Measurements from ENCODE around the gene PATJ. TPM values are rescaled to one million over a fixed set of nuclear protein-coding genes. Genes with fewer than 3 reads are reported as not detected.

PATJ gene
- total and polyA plus RNA-seq, 2 donors (not counting 1 experiment from before 2014, with no cell fraction given), result 8.0 to 45.3 TPM

GRCh38 chr1:61757950-61758349 lies 15.7 kb downstream of the PATJ start:
- Histone ChIP-seq H3K79me2 (ENCODE audit: control insufficient read depth, insufficient read depth, low read length) (peaks cover 6% of the 10 kb centered on the region), H3K4me2 (replicated peaks; ENCODE audit: low read depth, low read length, poor library complexity, severe bottlenecking) (no peak overlapping the region), H4K20me1 (ENCODE audit: control insufficient read depth, insufficient read depth, low read length, poor library complexity, severe bottlenecking) (no peaks in the 10 kb centered on the region), H3K27me3 (replicated peaks in 1 of 4; ENCODE audit: control extremely low read depth in 1 of 4, control insufficient read depth in 3 of 4, insufficient read depth in 4 of 4, low read length in 3 of 4) (no peaks in the 10 kb centered on the region), H3K9me3 (ENCODE audit: control extremely low read depth in 1 of 3, control insufficient read depth in 2 of 3, insufficient read depth in 1 of 3, low read length in 2 of 3) (no peaks in the 10 kb centered on the region), H3K4me1 (ENCODE audit: control insufficient read depth in 2 of 2, insufficient read depth in 2 of 2, low read length in 2 of 2) (no peaks in the 10 kb centered on the region), H3K36me3 (replicated peaks in 1 of 2; ENCODE audit: control extremely low read depth in 1 of 2, control insufficient read depth in 1 of 2, extremely low read depth in 1 of 2, insufficient read depth in 2 of 2, low read length in 1 of 2) (no peaks in the 10 kb centered on the region), H3K4me3 (ENCODE audit: control extremely low read depth in 1 of 5, extremely low read depth in 1 of 5, insufficient read depth in 1 of 5, low read depth in 2 of 5, low read length in 4 of 5) (no peak overlapping the region), H3K9ac (ENCODE audit: low read length) (no peak overlapping the region), H2AFZ (ENCODE audit: insufficient read depth, low read depth, low read length, poor library complexity, severe bottlenecking) (no peak overlapping the region), H3K27ac (ENCODE audit: low read length in 2 of 2) (no peak overlapping the region)
- intact Hi-C loops (cut with micrococcal nuclease), result no loop called here
- POLR2A ChIA-PET, result no interaction called here
- no peak overlapping the region for H3K4me3 Mint-ChIP-seq
- CTCF ChIA-PET, result interaction anchor here (1.0 kb wide), 1 partner anchor 13 kb away, joined by 3 read pairs; no protein-coding TSS in a partner anchor
- H3K27me3 Mint-ChIP-seq, result no peaks in the 10 kb centered on the region
- no peaks in the 10 kb centered on the region for H3K4me1 Mint-ChIP-seq
- WGBS (ENCODE audit: insufficient coverage), result no CpG with 5 or more reads among the region's 2 CpGs
- DNase-seq, result no peak
- TF ChIP-seq CTCF (IDR thresholded peaks at IDR 0.05), result no peak
- no peak for TF ChIP-seq EZH2 (IDR thresholded peaks at IDR 0.05; ENCODE audit: borderline replicate concordance, insufficient read depth, low read depth, low read length, poor library complexity, severe bottlenecking)
- no peaks in the 10 kb centered on the region for H3K9me3 Mint-ChIP-seq (ENCODE audit: insufficient read depth)
- no peak overlapping the region for H3K27ac Mint-ChIP-seq
- ATAC-seq (ENCODE audit: low read depth), result no peak

- no peaks in the 10 kb centered on the region for H3K4me1 ChIP-seq (ENCODE audit: control insufficient read depth in 2 of 2, insufficient read depth in 2 of 2, low read length in 2 of 2)
- H3K4me1 Mint-ChIP-seq, result no peaks in the 10 kb centered on the region
- no peaks in the 10 kb centered on the region for H3K9me3 ChIP-seq (ENCODE audit: control extremely low read depth in 1 of 3, control insufficient read depth in 2 of 3, insufficient read depth in 1 of 3, low read length in 2 of 3)
- H3K4me3 ChIP-seq (ENCODE audit: control extremely low read depth in 1 of 5, extremely low read depth in 1 of 5, insufficient read depth in 1 of 5, low read depth in 2 of 5, low read length in 4 of 5), result no peak overlapping the region
- H3K4me3 Mint-ChIP-seq, result no peak overlapping the region
- no peak for DNase-seq
- H3K27me3 ChIP-seq (replicated peaks in 1 of 4; ENCODE audit: control extremely low read depth in 1 of 4, control insufficient read depth in 3 of 4, insufficient read depth in 4 of 4, low read length in 3 of 4), result no peaks in the 10 kb centered on the region
- no peak overlapping the region for H3K9ac ChIP-seq (ENCODE audit: low read length)
- H3K27ac Mint-ChIP-seq, result no peak overlapping the region
- TF ChIP-seq EZH2 (IDR thresholded peaks at IDR 0.05; ENCODE audit: borderline replicate concordance, insufficient read depth, low read depth, low read length, poor library complexity, severe bottlenecking) (no peak), CTCF (IDR thresholded peaks at IDR 0.05) (no peak)
- POLR2A ChIA-PET, result no interaction called here
- H3K36me3 ChIP-seq (replicated peaks in 1 of 2; ENCODE audit: control extremely low read depth in 1 of 2, control insufficient read depth in 1 of 2, extremely low read depth in 1 of 2, insufficient read depth in 2 of 2, low read length in 1 of 2), result peaks cover 0 to 8% of the 10 kb centered on the region in 2 experiments
- intact Hi-C loops (cut with micrococcal nuclease), result no loop called here
- CTCF ChIA-PET, result no interaction called here
- no peak for ATAC-seq (ENCODE audit: low read depth)
- H3K9me3 Mint-ChIP-seq (ENCODE audit: insufficient read depth), result no peaks in the 10 kb centered on the region
- no peak overlapping the region for H3K27ac ChIP-seq (ENCODE audit: low read length in 2 of 2)
- no peak overlapping the region for H3K4me2 ChIP-seq (replicated peaks; ENCODE audit: low read depth, low read length, poor library complexity, severe bottlenecking)
- no peak overlapping the region for H2AFZ ChIP-seq (ENCODE audit: insufficient read depth, low read depth, low read length, poor library complexity, severe bottlenecking)
- no peaks in the 10 kb centered on the region for H4K20me1 ChIP-seq (ENCODE audit: control insufficient read depth, insufficient read depth, low read length, poor library complexity, severe bottlenecking)
- H3K27me3 Mint-ChIP-seq, result no peaks in the 10 kb centered on the region
- WGBS (ENCODE audit: insufficient coverage), result no CpG with 5 or more reads among the region's 1 CpG
- H3K79me2 ChIP-seq (ENCODE audit: control insufficient read depth, insufficient read depth, low read length), result no peaks in the 10 kb centered on the region
Measured at GRCh38 chr1:61770131-61770530, 27.9 kb downstream of the PATJ start.
